Gastrocnemius medialis (tissue), 4 donors: Measurements from ENCODE around the gene DDX3X.

Experiments used
- CTCF ChIP-seq, 5 experiments: fragments of 450-650 bp in 3 of 5; fragments of 200-600 bp in 2 of 5; sonication (generic) in 2 of 5; IDR thresholded peaks in 4 of 5; conservative IDR thresholded peaks in 1 of 5; 1 replicate in 4 of 5; 2 replicates in 1 of 5; pipeline ENCODE4 v1.5.1; 2016 to 2019; ENCODE audit warnings: antibody characterized with exemption in 5 of 5, mild to moderate bottlenecking in 3 of 5, moderate library complexity in 3 of 5
- POLR2A ChIP-seq, 2 donors: fragments of 450-650 bp; IDR thresholded peaks; one replicate each; pipeline ENCODE4 v1.6.1; 2017; ENCODE audit warnings: antibody characterized with exemption in 2 of 2, mild to moderate bottlenecking in 2 of 2, moderate library complexity in 2 of 2

GRCh38 chrX:41335198-41335957, 1.4 kb downstream of the DDX3X start:
- no peak for TF ChIP-seq POLR2A (IDR thresholded peaks at IDR 0.05)
- no peak for TF ChIP-seq CTCF (IDR thresholded peaks at IDR 0.05 in 4 of 5, conservative IDR thresholded peaks at IDR 0.05 in 1 of 5)
